ENCODE measurements around the gene CYP4A22.
"Not testable (repeated sequence)": the region's sequence is repeated elsewhere in the genome, so short reads cannot be mapped to it uniquely, and the experiment has no call there.

The CYP4A22 gene, protein sequence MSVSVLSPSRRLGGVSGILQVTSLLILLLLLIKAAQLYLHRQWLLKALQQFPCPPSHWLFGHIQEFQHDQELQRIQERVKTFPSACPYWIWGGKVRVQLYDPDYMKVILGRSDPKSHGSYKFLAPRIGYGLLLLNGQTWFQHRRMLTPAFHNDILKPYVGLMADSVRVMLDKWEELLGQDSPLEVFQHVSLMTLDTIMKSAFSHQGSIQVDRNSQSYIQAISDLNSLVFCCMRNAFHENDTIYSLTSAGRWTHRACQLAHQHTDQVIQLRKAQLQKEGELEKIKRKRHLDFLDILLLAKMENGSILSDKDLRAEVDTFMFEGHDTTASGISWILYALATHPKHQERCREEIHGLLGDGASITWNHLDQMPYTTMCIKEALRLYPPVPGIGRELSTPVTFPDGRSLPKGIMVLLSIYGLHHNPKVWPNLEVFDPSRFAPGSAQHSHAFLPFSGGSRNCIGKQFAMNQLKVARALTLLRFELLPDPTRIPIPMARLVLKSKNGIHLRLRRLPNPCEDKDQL

DNA sequence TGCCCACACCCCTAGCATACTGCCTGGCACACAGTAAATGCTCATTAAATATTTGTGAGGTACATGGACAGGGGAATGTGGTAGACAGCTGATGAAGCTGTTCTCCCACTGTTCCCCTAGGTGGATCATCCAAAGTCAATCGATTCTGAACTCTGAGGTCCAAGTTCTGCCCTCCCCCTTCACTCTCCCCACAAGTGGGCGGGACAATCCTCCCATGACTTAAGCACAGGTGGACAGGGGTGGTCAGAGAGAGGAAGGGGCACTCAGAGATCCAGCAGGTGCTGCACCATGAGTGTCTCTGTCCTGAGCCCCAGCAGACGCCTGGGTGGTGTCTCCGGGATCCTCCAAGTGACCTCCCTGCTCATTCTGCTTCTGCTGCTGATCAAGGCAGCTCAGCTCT lies at the start of gene CYP4A22:
Gene CYP4A22, plus strand, starts transcription at position 244 of the 400 bp plus-strand sequence. Its CDS starts 45 bp downstream, at position 289.
- no peak for DNase-seq (ENCODE audit: low read depth)

GRCh38 chr1:47089356-47089755 lies 47.9 kb upstream of the CYP4A22 start:
- not testable (repeated sequence) for DNase-seq (ENCODE audit: low read depth)

- not testable (repeated sequence) for DNase-seq (ENCODE audit: low read depth)
Observed at GRCh38 chr1:47091476-47091875, 45.8 kb upstream of the CYP4A22 start.

GRCh38 chr1:47104816-47105215 lies 32.4 kb upstream of the CYP4A22 start:
- DNase-seq (ENCODE audit: low read depth), result no peak

- DNase-seq (ENCODE audit: low read depth), result no peak
Observed at GRCh38 chr1:47106792-47107191, 30.4 kb upstream of the CYP4A22 start.

DNA sequence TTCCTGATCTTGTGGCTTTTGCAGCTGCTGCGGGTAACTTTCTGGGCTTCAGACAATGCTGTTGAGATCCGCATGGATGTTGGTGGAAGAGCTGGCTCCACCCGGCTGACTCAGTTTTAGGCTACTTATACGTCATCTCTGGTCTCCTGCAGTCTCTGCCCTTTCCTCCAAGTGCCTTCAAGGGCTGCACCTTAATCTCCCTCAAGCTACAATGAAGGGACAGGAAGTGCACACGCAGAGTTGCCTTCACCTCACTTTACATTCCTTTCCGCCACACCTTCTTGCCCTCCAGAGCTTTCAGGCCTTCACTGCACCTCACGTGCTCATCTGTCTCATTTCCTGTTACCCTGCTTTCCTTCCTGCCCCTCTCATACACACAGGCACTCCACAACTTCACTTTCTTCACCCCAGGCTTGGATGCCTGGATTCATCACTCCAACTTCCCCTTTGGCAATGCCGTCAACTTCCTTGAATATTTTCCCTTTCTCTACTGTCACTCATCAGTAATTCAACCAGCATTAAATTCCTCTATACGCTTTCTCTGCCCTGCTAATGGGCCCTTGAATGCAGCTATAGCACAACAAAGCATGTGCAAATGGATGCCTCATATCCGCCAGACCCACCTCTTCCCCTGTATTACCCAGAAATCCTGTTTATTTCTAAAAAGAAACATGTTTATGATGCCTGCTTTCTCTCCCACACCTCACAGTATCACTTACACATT lies 29.2 kb upstream of the CYP4A22 start:
- DNase-seq (ENCODE audit: low read depth), result not testable (repeated sequence)

DNA sequence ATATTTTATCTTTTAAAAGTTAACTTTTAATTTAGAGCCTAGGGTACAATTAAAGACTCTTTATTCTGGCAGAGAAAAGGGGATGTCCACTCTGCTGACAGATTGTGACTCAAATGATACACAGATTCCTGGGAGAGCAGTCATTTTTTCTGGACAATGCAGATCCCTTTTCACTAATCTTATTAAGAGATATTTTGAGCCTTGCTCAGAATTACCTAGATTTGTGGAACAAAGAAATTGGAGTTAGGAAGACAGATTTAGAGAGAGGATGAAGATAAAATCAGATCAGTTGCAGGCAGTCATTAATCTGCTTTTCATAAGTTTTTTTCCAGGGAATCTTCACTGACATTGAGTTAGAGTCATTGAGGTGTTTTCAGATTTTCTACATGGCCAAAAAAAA lies 27.8 kb upstream of the CYP4A22 start:
- DNase-seq (ENCODE audit: low read depth), result not testable (repeated sequence)

DNA sequence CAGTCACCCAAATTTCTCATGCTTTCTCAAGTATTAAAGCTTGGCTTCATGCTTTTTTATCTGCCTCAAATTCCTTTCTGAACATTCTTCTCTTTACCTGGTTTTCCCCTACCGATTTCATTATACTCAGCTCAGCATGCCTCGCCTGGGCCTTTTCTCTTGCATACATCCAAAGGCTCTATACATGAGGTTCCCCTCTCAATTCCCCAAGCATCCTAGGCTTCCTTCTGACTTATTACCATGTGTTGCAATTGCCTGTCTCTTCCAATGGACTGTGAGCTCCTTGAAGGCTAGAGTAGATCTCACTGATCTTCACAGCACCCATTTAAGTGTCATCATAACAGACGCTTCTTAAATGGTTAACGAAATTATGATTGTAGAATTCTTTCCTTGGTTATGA lies 24.1 kb upstream of the CYP4A22 start:
- DNase-seq (ENCODE audit: low read depth), result no peak

DNA sequence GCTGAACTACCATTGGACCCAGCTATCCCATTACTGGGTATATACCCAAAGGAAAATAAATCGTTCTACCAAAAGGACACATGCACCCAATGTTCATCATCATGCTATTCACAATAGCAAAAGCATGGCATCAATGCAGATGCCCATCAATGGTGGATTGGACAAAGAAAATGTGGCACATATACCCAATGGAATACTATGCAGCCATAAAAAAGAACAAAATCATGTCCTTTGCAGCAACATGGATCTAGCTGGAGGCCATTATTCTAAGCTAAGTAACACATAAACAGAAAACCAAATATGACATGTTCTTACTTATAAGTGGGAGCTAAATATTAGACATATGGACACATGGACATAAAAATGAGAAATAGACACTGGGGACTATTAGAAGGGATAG lies 16.2 kb upstream of the CYP4A22 start:
- DNase-seq (ENCODE audit: low read depth), result not testable (repeated sequence)

- not testable (repeated sequence) for DNase-seq (ENCODE audit: low read depth)
Observed at GRCh38 chr1:47124834-47125233, 12.4 kb upstream of the CYP4A22 start.

DNA sequence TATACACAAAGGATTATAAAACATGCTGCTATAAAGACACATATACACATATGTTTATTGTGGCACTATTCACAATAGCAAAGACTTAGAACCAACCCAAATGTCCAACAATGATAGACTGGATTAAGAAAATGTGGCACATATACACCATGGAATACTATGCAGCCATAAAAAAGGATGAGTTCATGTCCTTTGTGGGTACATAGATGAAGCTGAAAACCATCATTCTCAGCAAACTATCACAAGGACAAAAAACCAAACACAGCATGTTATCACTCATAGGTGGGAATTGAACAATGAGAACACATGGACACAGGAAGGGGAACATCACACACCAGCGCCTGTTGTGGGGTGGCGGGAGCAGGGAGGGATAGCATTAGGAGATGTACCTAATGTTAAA lies 10.2 kb upstream of the CYP4A22 start:
- not testable (repeated sequence) for DNase-seq (ENCODE audit: low read depth)

- no peak for DNase-seq (ENCODE audit: low read depth)
Observed at GRCh38 chr1:47128221-47128620, 9.0 kb upstream of the CYP4A22 start.

GRCh38 chr1:47128854-47129253 lies 8.4 kb upstream of the CYP4A22 start:
- DNase-seq (ENCODE audit: low read depth), result not testable (repeated sequence)

GRCh38 chr1:47129489-47130230 lies 7.6 kb upstream of the CYP4A22 start:
- not testable (repeated sequence) for DNase-seq (ENCODE audit: low read depth)

DNA sequence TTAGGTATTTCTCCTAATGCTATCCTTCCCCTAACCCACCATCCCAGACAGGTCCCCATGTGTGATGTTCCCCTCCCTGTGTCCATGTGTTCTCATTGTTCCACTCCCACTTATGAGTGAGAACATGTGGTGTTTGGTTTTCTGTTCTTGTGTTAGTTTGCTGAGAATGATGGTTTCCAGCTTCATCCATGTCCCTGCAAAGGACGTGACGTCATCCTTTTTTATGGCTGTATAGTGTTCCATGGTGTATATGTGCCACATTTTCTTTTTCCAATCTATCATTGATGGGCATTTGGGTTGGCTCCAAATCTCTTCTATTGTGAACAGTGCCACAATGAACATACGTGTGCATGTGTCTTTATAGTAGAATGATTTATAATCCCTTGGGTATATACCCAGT lies 4.6 kb upstream of the CYP4A22 start:
- DNase-seq (ENCODE audit: low read depth), result not testable (repeated sequence)

DNA sequence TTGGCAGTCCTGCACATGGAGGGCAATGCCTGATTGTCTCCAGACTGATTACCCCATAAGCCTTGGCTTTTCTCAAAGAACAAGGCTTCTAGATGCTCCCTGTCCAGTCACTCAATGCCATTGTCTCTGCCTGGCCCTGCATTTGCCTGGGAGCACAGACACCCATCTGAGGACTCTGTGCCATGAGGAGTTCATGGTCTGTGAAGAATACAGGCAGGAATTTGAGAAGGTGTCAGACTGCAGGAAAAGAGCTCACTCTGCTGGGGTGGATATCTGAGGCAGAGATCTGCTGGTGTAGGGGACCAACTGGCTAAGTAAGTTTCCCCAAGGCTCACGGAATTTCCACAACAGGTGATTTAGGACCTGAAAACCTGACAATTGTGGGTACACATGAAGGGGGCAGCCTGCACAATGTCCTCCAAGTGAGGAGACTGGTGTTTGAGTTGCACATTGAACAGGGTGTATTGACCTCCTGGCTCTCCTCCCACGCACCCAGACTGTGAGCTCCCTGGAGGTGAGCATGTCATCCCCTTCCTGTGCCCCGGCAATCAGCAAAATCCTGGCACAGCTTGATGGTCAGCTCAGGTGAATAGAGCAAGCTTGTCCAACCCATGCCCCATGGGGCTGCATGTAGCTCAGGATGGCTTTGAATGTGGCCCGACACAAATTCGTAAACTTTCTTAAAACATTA lies 829 bp downstream of the CYP4A22 start:
- no peak for DNase-seq (ENCODE audit: low read depth)

DNA sequence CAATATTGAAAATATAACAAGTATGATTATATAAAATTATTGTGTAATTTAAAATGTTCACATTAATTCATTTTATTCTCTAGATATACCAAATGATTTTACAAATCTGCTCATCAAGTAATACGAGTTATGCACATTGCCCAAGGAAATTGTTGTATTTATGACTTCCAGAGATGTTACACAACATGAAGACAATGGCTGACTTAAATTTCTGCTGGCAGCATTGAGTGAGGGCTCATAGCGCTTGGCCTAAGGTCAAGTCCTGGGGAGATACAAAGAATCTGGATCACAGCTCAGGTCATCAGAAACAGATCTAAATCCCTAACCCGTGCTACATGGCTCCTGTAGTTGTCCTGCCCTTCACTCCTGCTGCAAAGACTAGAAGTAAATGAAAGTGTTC lies 3.1 kb downstream of the CYP4A22 start:
- DNase-seq (ENCODE audit: low read depth), result not testable (repeated sequence)

DNA sequence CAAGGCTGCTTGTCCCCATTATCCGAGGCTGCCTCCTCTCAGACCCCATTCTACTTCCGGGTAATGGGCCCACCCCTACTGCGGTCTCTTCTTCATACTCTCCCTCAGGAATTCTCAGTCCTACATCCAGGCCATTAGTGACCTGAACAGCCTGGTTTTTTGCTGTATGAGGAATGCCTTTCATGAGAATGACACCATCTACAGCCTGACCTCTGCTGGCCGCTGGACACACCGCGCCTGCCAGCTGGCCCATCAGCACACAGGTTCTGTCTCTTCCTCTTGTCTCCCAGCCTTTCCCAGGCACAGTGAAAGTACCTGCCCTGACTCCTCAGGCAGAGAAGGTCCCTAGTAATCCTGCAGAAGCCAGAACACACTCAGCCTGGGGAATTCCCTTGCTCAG lies 6.4 kb downstream of the CYP4A22 start:
- DNase-seq (ENCODE audit: low read depth), result not testable (repeated sequence)

GRCh38 chr1:47146495-47146894 lies 9.3 kb downstream of the CYP4A22 start:
- not testable (repeated sequence) for DNase-seq (ENCODE audit: low read depth)

GRCh38 chr1:47147047-47147785 lies 10.0 kb downstream of the CYP4A22 start:
- DNase-seq (ENCODE audit: low read depth), result no peak

DNA sequence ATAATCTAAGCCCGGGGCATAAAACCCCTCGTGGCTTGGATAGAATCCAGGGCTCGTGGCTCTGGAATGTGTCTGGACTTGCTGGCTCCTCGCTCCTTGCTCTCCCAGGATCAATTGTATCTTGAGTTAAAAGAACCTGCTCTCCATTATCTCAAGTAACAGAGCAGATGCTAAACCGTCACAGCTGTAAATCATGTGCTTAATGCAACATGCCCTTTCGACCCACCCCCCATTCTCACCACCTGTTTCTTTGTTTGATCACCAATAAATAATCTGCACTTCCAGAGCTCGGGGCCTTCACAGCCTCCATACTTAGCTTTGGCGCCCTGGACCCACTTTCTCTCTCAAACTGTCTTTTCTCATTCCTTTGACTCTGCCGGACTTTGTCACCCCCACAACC lies 11.9 kb downstream of the CYP4A22 start:
- not testable (repeated sequence) for DNase-seq (ENCODE audit: low read depth)

Data from CMK (cell line).